ENCODE measurements around the gene HES6. TPM values are rescaled to one million over a fixed set of nuclear protein-coding genes. Genes with fewer than 3 reads are reported as not detected.

HES6 gene
- polyA plus RNA-seq, 1 experiment: 1.7 TPM

GRCh38 chr2:238247002-238247822, 7.4 kb upstream of the HES6 start:
- ChIA-PET CTCF (interaction anchor here (0.9 to 1.5 kb wide), 2 partner anchors 16 to 389 kb away, joined by 3 to 4 read pairs; no protein-coding TSS in a partner anchor), POLR2A (no interaction called here)
- no peak for DNase-seq (ENCODE audit: low read depth)

GRCh38 chr2:238244151-238244550, 4.3 kb upstream of the HES6 start:
- H3K27me3 ChIP-seq (ENCODE audit: control insufficient read depth, insufficient read depth, low read length): peaks cover 6% of the 10 kb centered on the region; the same call in 1 of the 2 replicates
- peaks cover 3% of the 10 kb centered on the region; the same call in 1 of the 2 replicates for H3K36me3 ChIP-seq (ENCODE audit: control insufficient read depth, insufficient read depth, low read length)
- DNase-seq (ENCODE audit: low read depth): no peak
- ChIA-PET CTCF (interaction anchor here (0.8 kb wide), 1 partner anchor 9 kb away, joined by 4 read pairs; no protein-coding TSS in a partner anchor), POLR2A (no interaction called here)
- H3K4me3 ChIP-seq (ENCODE audit: low read depth, low read length): no peak overlapping the region
- TF ChIP-seq CTCF (IDR thresholded peaks at IDR 0.05; ENCODE audit: insufficient read depth, low read depth, low read length): no peak

More at GRCh38 chr2:238247002-238247822, 7.4 kb upstream of the HES6 start:
- Histone ChIP-seq H3K4me3 (ENCODE audit: low read depth, low read length) (no peak overlapping the region), H3K27me3 (ENCODE audit: control insufficient read depth, insufficient read depth, low read length) (peaks cover 1% of the 10 kb centered on the region; the same call in 1 of the 2 replicates), H3K36me3 (ENCODE audit: control insufficient read depth, insufficient read depth, low read length) (peaks cover 7% of the 10 kb centered on the region; the same call in 1 of the 2 replicates)
- TF ChIP-seq CTCF (IDR thresholded peaks at IDR 0.05; ENCODE audit: insufficient read depth, low read depth, low read length): no peak

GRCh38 chr2:238243496-238244076, 3.7 kb upstream of the HES6 start:
- H3K36me3 ChIP-seq (ENCODE audit: control insufficient read depth, insufficient read depth, low read length): peaks cover 3% of the 10 kb centered on the region; the same call in 1 of the 2 replicates
- DNase-seq (ENCODE audit: low read depth): no peak
- CTCF ChIA-PET: interaction anchor here (0.6 to 1.3 kb wide), 5 partner anchors 10 to 343 kb away, joined by 3 to 4 read pairs (median 3); no protein-coding TSS in a partner anchor
- POLR2A ChIA-PET: no interaction called here
- TF ChIP-seq CTCF (IDR thresholded peaks at IDR 0.05; ENCODE audit: insufficient read depth, low read depth, low read length): no peak
- H3K4me3 ChIP-seq (ENCODE audit: low read depth, low read length): no peak overlapping the region
- H3K27me3 ChIP-seq (ENCODE audit: control insufficient read depth, insufficient read depth, low read length): peaks cover 6% of the 10 kb centered on the region; the same call in 1 of the 2 replicates

GRCh38 chr2:238242731-238243495, 3.1 kb upstream of the HES6 start:
- POLR2A ChIA-PET: no interaction called here
- no peak overlapping the region for H3K4me3 ChIP-seq (ENCODE audit: low read depth, low read length)
- H3K27me3 ChIP-seq (ENCODE audit: control insufficient read depth, insufficient read depth, low read length): peaks cover 9% of the 10 kb centered on the region
- TF ChIP-seq CTCF (IDR thresholded peaks at IDR 0.05; ENCODE audit: insufficient read depth, low read depth, low read length): no peak
- DNase-seq (ENCODE audit: low read depth): no peak
- CTCF ChIA-PET: interaction anchor here (0.6 to 1.3 kb wide), 5 partner anchors 20 to 343 kb away, joined by 3 read pairs; no protein-coding TSS in a partner anchor
- 0 out of 2 replicates have a peak, but pooled peaks cover 2% of the 10 kb centered on the region for H3K36me3 ChIP-seq (ENCODE audit: control insufficient read depth, insufficient read depth, low read length)

Measured in BJ (cell line).